GM11168 (cell line): ENCODE results near the gene IL1RAPL2.
"Not testable (repeated sequence)": the region's sequence is repeated elsewhere in the genome, so short reads cannot be mapped to it uniquely, and the experiment has no call there.

Experiments used
- in situ Hi-C: fragments of 300-500 bp; cut with MboI; formaldehyde crosslinking; loops from one replicate; pipeline ENCODE4 v1.12.0; 2022; ENCODE audit warnings: low sequenced_read_pairs; ENCODE audit not compliant: unreplicated experiment

IL1RAPL2 gene

GRCh38 chrX:104565791-104566680 is at the start of gene IL1RAPL2:
Gene IL1RAPL2 (plus strand): TSS chrX:104566199.
- in situ Hi-C loops: no loop called here

GRCh38 chrX:104522386-104522785 is 43.6 kb upstream of the IL1RAPL2 start:
- in situ Hi-C loops: no loop called here

- in situ Hi-C loops: no loop called here
These were observed 42.1 kb upstream of the IL1RAPL2 start for GRCh38 chrX:104523858-104524257.

- in situ Hi-C loops: no loop called here
These were observed 26.9 kb upstream of the IL1RAPL2 start for GRCh38 chrX:104539081-104539480.

GRCh38 chrX:104542447-104542846 is 23.6 kb upstream of the IL1RAPL2 start:
- in situ Hi-C loops: not testable (repeated sequence)

GRCh38 chrX:104564335-104564734 is 1.7 kb upstream of the IL1RAPL2 start:
- in situ Hi-C loops: no loop called here

GRCh38 chrX:104564921-104565703 is 887 bp upstream of the IL1RAPL2 start:
- in situ Hi-C loops: no loop called here

- in situ Hi-C loops: no loop called here
These were observed 892 bp downstream of the IL1RAPL2 start for GRCh38 chrX:104566681-104567501.

GRCh38 chrX:104567506-104567905 is 1.5 kb downstream of the IL1RAPL2 start:
- in situ Hi-C loops: no loop called here

- in situ Hi-C loops: no loop called here
These were observed 2.4 kb downstream of the IL1RAPL2 start for GRCh38 chrX:104568304-104568915.

GRCh38 chrX:104618106-104618895 is 52.3 kb downstream of the IL1RAPL2 start:
- in situ Hi-C loops: no loop called here

- in situ Hi-C loops: no loop called here
These were observed 55.8 kb downstream of the IL1RAPL2 start for GRCh38 chrX:104621781-104622180.

GRCh38 chrX:104641176-104641575 is 75.2 kb downstream of the IL1RAPL2 start:
- in situ Hi-C loops: no loop called here

GRCh38 chrX:104647084-104647483 is 81.1 kb downstream of the IL1RAPL2 start:
- in situ Hi-C loops: no loop called here

GRCh38 chrX:104659005-104659744 is 93.2 kb downstream of the IL1RAPL2 start:
- in situ Hi-C loops: no loop called here

GRCh38 chrX:104660092-104660491 is 94.1 kb downstream of the IL1RAPL2 start:
- in situ Hi-C loops: no loop called here

GRCh38 chrX:104662694-104663093 is 96.7 kb downstream of the IL1RAPL2 start:
- in situ Hi-C loops: no loop called here

GRCh38 chrX:104665691-104666090 is 99.7 kb downstream of the IL1RAPL2 start:
- in situ Hi-C loops: no loop called here

- in situ Hi-C loops: no loop called here
These were observed 102.6 kb downstream of the IL1RAPL2 start for GRCh38 chrX:104668550-104668949.
